Spleen (tissue), 11 donors: ENCODE results near the gene LDB1. TPM values are rescaled to one million over a fixed set of nuclear protein-coding genes. Genes with fewer than 3 reads are reported as not detected.

Experiments
- DNase-seq: peaks from one replicate; pipeline ENCODE4 v3.0.0-alpha.2; 2020
- H3K27ac ChIP-seq, 8 donors: fragments of 200-600 bp; sonication (generic) in 7 of 8; 1 replicate in 4 of 8; 2 replicates in 4 of 8; pipeline versions ENCODE4 v1.5.0 to v1.8.0; 2016 to 2021; ENCODE audit warnings: inconsistent platforms in 4 of 8, mild to moderate bottlenecking in 4 of 8, moderate library complexity in 1 of 8
- H3K27me3 ChIP-seq, 7 donors: fragments of 200-600 bp; sonication (generic) in 6 of 7; replicated peaks in 1 of 7; 1 replicate in 4 of 7; 2 replicates in 3 of 7; pipeline versions ENCODE4 v1.5.0 to v1.8.0; 2016 to 2021; ENCODE audit warnings: inconsistent platforms in 3 of 7, mild to moderate bottlenecking in 1 of 7
- H3K36me3 ChIP-seq, 6 donors: fragments of 200-600 bp; sonication (generic) in 5 of 6; 1 replicate in 4 of 6; 2 replicates in 2 of 6; pipeline versions ENCODE4 v1.5.0 to v1.8.0; 2016 to 2021; ENCODE audit warnings: inconsistent platforms in 2 of 6
- H3K4me1 ChIP-seq, 6 donors: fragments of 200-600 bp; sonication (generic) in 5 of 6; 1 replicate in 3 of 6; 2 replicates in 3 of 6; pipeline versions ENCODE4 v1.5.0 to v1.8.0; 2016 to 2021; ENCODE audit warnings: inconsistent platforms in 3 of 6
- H3K4me3 ChIP-seq, 8 donors: fragments of 200-600 bp; sonication (generic) in 7 of 8; 1 replicate in 4 of 8; 2 replicates in 4 of 8; pipeline versions ENCODE4 v1.5.0 to v1.8.0; 2016 to 2021; ENCODE audit warnings: inconsistent platforms in 4 of 8, mild to moderate bottlenecking in 4 of 8, moderate library complexity in 2 of 8
- H3K9me3 ChIP-seq, 8 donors: fragments of 200-600 bp; sonication (generic) in 7 of 8; 1 replicate in 4 of 8; 2 replicates in 4 of 8; pipeline versions ENCODE4 v1.5.0 to v1.8.0; 2016 to 2021; ENCODE audit warnings: inconsistent platforms in 4 of 8
- POLR2A ChIP-seq, 3 donors: fragments of 450-650 bp; IDR thresholded peaks; one replicate each; pipeline ENCODE4 v1.5.1; 2017; ENCODE audit warnings: antibody characterized with exemption in 3 of 3, mild to moderate bottlenecking in 1 of 3
- POLR2AphosphoS5 ChIP-seq, 3 donors: sonication (generic); formaldehyde crosslinking; IDR thresholded peaks; one replicate each; pipeline ENCODE4 v1.5.1; 2017; ENCODE audit warnings: antibody characterized with exemption in 3 of 3
- WGBS, 5 donors: extraction: QIAGEN DNeasy Blood & Tissue Kit in 3 of 5; methylation state at CpG; one replicate each; pipeline versions ENCODE4 v1.1.5 to v1.1.7; 2013 to 2018; 5-methylcytosine and 5-hydroxymethylcytosine counted together
- intact Hi-C: fragments of 100-400 bp; cut with DNase I; formaldehyde crosslinking; loops from one replicate; pipeline ENCODE4 v1.15.0; 2023; ENCODE audit warnings: low total_unique reads
- polyA plus RNA-seq, 3 donors: library from polyadenylated mRNA; stranded (reverse); fragments of 200-250 nt; gene quantifications; one replicate each; pipeline ENCODE4 v1.2.1, GENCODE V29; 2013
- total RNA-seq, 7 donors: library from RNA; depleted of rRNA in 3 of 7; stranded (reverse); fragments of >200 nt in 3 of 7; fragmentation: NEBNext Ultra II Directional in 4 of 7; extraction: Animal tissue kit (Norgen Biotek cat#: 25700) in 4 of 7; gene quantifications; one replicate each; pipeline versions ENCODE4 v1.1.0 to v1.2.1, GENCODE V29; 2016 to 2021
- TF ChIP-seq, protein P1 (sequence below), 11 experiments: fragments of 200-600 bp in 7 of 11; fragments of 450-650 bp in 4 of 11; sonication (generic) in 4 of 11; IDR thresholded peaks in 8 of 11; conservative IDR thresholded peaks in 3 of 11; 1 replicate in 7 of 11; 2 replicates in 4 of 11; pipeline versions ENCODE4 v1.4.0 to v1.8.0; 2016 to 2021; ENCODE audit warnings: antibody characterized with exemption in 11 of 11, inconsistent platforms in 4 of 11, mild to moderate bottlenecking in 1 of 11
- donor health status: healthy with polysubstance abuse.
- donor health status: DM: no; HTN: no; CAD: no; lungs with moderate emphysema.
- donor health status: DM: no; HTN: no; CAD: no.
- donor health status: Bipolar disorder and iron deficiency.
- donor health status: healthy.
- donor health status: DM: no; HTN: no; CAD: no.
- donor health status: DM: yes; HTN: yes; CAD: no.

Gene LDB1
- total and polyA plus RNA-seq, 10 donors: 22.5 to 89.9 (median 65.1) TPM

DNA sequence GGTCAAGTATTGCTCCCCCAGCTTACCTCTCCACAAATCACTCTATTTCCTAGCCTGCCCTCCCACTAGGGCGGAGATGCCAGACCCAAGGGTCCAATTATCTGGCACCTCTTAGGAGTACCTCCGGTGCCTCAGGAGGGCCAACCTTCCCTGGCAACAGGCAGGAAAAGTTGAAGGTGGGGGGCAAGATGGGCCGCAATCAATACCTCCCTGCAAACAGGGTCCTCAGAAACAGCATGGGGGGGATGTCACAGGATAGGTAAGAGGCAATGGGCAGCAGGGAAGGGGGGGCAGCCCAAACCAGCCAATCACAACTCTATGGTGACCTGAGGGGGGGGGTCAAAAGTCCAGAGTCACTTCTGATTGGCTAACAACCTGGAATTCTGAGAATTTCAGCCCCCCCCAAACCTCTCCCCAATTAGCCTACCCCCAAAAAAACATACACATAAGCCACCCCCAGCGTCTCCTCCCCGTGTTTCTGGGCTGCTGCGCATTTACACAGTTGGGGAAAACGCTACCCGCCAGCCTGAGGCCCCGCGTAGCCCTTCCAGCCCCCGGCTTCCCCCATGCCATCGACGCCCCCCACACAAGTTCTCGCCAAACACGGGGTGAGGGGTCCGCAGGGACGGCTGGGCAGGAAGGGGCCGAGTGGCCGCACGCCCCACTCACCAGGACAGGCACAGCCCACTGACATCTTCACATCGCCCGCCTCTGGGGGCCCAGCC lies 589 bp downstream of the LDB1 start:
- no peaks in the 10 kb centered on the region for H3K36me3 ChIP-seq
- H3K4me1 ChIP-seq: peaks cover 41 to 72% (median 58%) of the 10 kb centered on the region in 6 donors
- intact Hi-C loops: loop anchor here (10.0 kb wide), 1 partner anchor 55 kb away; the partner anchor contains the start of gene HPS6
- no peaks in the 10 kb centered on the region for H3K9me3 ChIP-seq
- no peaks in the 10 kb centered on the region for H3K27me3 ChIP-seq
- peak; percentile 81 for DNase-seq
- peak overlapping the region; percentile 92 to 99 (median 96) for H3K27ac ChIP-seq
- TF ChIP-seq POLR2AphosphoS5 (IDR thresholded peaks at IDR 0.05) (no peak), POLR2A (IDR thresholded peaks at IDR 0.05) (no peak)
- TF ChIP-seq, protein P1, sequence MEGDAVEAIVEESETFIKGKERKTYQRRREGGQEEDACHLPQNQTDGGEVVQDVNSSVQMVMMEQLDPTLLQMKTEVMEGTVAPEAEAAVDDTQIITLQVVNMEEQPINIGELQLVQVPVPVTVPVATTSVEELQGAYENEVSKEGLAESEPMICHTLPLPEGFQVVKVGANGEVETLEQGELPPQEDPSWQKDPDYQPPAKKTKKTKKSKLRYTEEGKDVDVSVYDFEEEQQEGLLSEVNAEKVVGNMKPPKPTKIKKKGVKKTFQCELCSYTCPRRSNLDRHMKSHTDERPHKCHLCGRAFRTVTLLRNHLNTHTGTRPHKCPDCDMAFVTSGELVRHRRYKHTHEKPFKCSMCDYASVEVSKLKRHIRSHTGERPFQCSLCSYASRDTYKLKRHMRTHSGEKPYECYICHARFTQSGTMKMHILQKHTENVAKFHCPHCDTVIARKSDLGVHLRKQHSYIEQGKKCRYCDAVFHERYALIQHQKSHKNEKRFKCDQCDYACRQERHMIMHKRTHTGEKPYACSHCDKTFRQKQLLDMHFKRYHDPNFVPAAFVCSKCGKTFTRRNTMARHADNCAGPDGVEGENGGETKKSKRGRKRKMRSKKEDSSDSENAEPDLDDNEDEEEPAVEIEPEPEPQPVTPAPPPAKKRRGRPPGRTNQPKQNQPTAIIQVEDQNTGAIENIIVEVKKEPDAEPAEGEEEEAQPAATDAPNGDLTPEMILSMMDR (IDR thresholded peaks at IDR 0.05 in 8 of 11, conservative IDR thresholded peaks at IDR 0.05 in 3 of 11): no peak
- 0 to 1% (median 1%) methylated on average over 5 to 22 of the region's 22 CpGs for WGBS, 5 donors
- peak overlapping the region; percentile 41 to 97 (median 84) for H3K4me3 ChIP-seq

DNA sequence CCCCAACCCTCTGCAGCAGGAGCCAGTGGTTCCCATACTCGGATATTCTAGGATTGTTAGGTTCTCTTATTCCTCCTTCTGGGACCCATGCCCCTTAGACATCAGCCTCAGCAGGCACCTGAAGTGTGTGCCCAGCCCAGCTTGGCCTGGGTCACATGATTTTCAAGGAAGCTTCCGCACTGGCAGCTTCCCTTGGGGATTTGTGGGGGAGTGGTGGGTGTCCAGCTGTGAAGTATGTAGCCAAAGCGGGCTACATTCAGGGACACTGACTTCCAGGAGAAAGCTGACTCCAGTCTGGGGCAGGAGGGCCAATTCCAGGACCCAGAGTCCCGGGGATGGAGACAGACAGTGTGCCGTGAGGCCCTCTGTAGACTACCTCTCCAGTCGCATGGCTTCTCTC lies 1.3 kb downstream of the LDB1 start:
- Histone ChIP-seq H3K9me3 (no peaks in the 10 kb centered on the region), H3K4me1 (peaks cover 44 to 79% (median 64%) of the 10 kb centered on the region in 6 donors), H3K4me3 (peak overlapping the region; percentile 41 to 97 (median 84)), H3K36me3 (no peaks in the 10 kb centered on the region), H3K27me3 (no peaks in the 10 kb centered on the region), H3K27ac (peak overlapping the region; percentile 92 to 99 (median 96))
- WGBS, 5 donors: 3 to 13% (median 11%) methylated on average over 6 of the region's 6 CpGs
- intact Hi-C loops: loop anchor here (10.0 kb wide), 1 partner anchor 54 kb away; the partner anchor contains the start of gene HPS6
- DNase-seq: peak; percentile 81
- peak in 2 of 3 donors; percentile 52 to 58 for TF ChIP-seq POLR2AphosphoS5 (IDR thresholded peaks at IDR 0.05)
- TF ChIP-seq, protein P1 (IDR thresholded peaks at IDR 0.05 in 8 of 11, conservative IDR thresholded peaks at IDR 0.05 in 3 of 11): no peak
- TF ChIP-seq POLR2A (IDR thresholded peaks at IDR 0.05): no peak

DNA sequence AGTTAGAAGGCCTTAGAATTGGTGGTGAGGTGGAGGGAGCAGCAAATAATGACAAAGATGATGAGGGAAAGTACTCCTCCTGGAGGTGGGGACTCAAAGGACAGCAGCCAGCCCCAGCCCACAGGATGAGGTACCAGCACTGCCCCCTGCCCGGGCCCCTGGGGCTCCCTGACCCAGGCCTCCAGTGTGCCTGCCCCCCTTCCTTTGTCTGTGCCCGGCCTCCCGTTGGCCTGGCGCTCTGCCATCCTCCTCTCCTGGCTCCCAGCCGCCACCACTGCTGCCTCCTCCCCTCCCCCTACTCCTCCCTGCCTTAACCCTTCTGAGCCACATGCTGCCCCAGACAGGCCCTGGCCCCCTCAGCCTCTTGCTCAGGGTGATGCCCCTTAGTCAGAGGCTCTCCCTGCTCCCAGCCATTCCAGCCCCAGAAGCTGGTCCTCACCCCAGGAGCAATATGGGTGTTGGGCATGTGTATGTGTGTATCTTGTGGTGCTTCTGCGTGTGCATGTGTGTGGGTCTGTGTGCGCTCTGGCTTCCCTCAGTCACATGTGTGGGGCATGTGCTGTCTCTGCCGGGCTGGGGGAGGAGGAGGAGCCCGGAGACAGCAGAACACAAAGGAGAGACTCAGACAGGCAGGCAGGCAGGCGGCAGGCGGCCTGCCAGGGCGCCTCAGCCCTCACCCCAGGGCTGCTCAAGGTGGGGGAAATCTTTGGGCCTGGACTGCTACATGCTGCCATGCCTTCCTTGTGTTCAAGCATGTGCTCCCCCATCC lies 2.6 kb downstream of the LDB1 start:
- H3K27ac ChIP-seq: peak overlapping the region; percentile 92 to 99 (median 96)
- intact Hi-C loops: loop anchor here (10.0 kb wide), 1 partner anchor 53 kb away; the partner anchor contains the start of gene HPS6
- H3K36me3 ChIP-seq: no peaks in the 10 kb centered on the region
- WGBS, 5 donors: 2 to 16% (median 13%) methylated on average over 5 to 12 of the region's 12 CpGs
- DNase-seq: peak; percentile 88
- peak overlapping the region in 6 of 8 donors; percentile 13 to 97 (median 76) for H3K4me3 ChIP-seq
- H3K4me1 ChIP-seq: peaks cover 55 to 91% (median 77%) of the 10 kb centered on the region in 6 donors
- TF ChIP-seq POLR2A (IDR thresholded peaks at IDR 0.05) (no peak), POLR2AphosphoS5 (IDR thresholded peaks at IDR 0.05) (peak in 2 of 3 donors; percentile 64 to 66)
- TF ChIP-seq, protein P1 (IDR thresholded peaks at IDR 0.05 in 8 of 11, conservative IDR thresholded peaks at IDR 0.05 in 3 of 11): peak in 4 of 11 experiments; percentile 16 to 36 (median 21)
- H3K27me3 ChIP-seq: no peaks in the 10 kb centered on the region
- no peaks in the 10 kb centered on the region for H3K9me3 ChIP-seq
